H1 (cell line): ENCODE measurements around the gene LTB. TPM values are rescaled to one million over a fixed set of nuclear protein-coding genes. Genes with fewer than 3 reads are reported as not detected.

Source experiments
- CTCF ChIA-PET: fragments of 300-600 bp; sonication (Branson Sonifier 250); formaldehyde crosslinking; loops from one replicate; lab custom pipeline; 2021; ENCODE audit not compliant: partially characterized antibody; lab: Charles Lee
- POLR2A ChIA-PET: fragments of 300-600 bp; sonication (Branson Sonifier 250); formaldehyde crosslinking; loops from one replicate; lab custom pipeline; 2021; ENCODE audit warnings: inconsistent platforms; ENCODE audit not compliant: partially characterized antibody; lab: Charles Lee
- DNase-seq, 2 experiments: peaks; one replicate each; pipeline versions ENCODE4 v3.0.0 to v3.0.0-alpha.2; 2010 to 2022; ENCODE audit warnings: low spot score in 2 of 2, low read depth in 1 of 2, mixed read lengths in 1 of 2
- FAIRE-seq: peaks from 2 replicates; lab custom pipeline; 2011; peaks lifted over from hg19 to GRCh38; lab: Jason Lieb, UNC
- H2AFZ ChIP-seq: 2 replicates; pipeline ENCODE4 v1.8.1; 2012; ENCODE audit warnings: low read length, inconsistent platforms
- H2AK5ac ChIP-seq: 2 replicates; pipeline ENCODE4 v1.6.1; 2013; ENCODE audit warnings: low read depth, low read length
- H2BK120ac ChIP-seq: replicated peaks from 2 replicates; pipeline ENCODE3; 2013; ENCODE audit warnings: low read depth, low read length, inconsistent platforms
- H2BK12ac ChIP-seq: 2 replicates; pipeline ENCODE4 v1.6.1; 2013; ENCODE audit warnings: low read depth, low read length
- H2BK15ac ChIP-seq: 2 replicates; pipeline ENCODE4 v1.6.1; 2013; ENCODE audit warnings: low read length
- H2BK20ac ChIP-seq: 2 replicates; pipeline ENCODE4 v1.6.1; 2013; ENCODE audit warnings: low read length
- H2BK5ac ChIP-seq: 2 replicates; pipeline ENCODE4 v1.6.1; 2013; ENCODE audit warnings: low read depth, low read length
- H3K14ac ChIP-seq: 2 replicates; pipeline ENCODE4 v1.6.1; 2013; ENCODE audit warnings: inconsistent platforms; ENCODE audit not compliant: insufficient read length
- H3K18ac ChIP-seq: 2 replicates; pipeline ENCODE4 v1.6.1; 2013; ENCODE audit warnings: low read length; ENCODE audit errors: extremely low read depth
- H3K23ac ChIP-seq: 2 replicates; pipeline ENCODE4 v1.6.1; 2013; ENCODE audit warnings: inconsistent platforms; ENCODE audit not compliant: insufficient read length
- H3K23me2 ChIP-seq: 2 replicates; pipeline ENCODE4 v1.6.1; 2013; ENCODE audit warnings: low read depth, low read length
- H3K27ac ChIP-seq: 2 replicates; pipeline ENCODE4 v1.6.1; 2011; ENCODE audit warnings: low read depth, low read length, inconsistent platforms
- H3K27me3 ChIP-seq, 4 experiments: replicated peaks in 1 of 4; 1 replicate in 1 of 4; 2 replicates in 3 of 4; pipeline versions ENCODE4 v1.6.1 to v1.8.1; 2011 to 2013; ENCODE audit warnings: low read length in 3 of 4, mild to moderate bottlenecking in 3 of 4, inconsistent platforms in 2 of 4, mixed read lengths in 2 of 4, moderate library complexity in 1 of 4; ENCODE audit not compliant: control insufficient read depth in 3 of 4, insufficient read depth in 3 of 4; ENCODE audit errors: extremely low read depth in 1 of 4
- H3K36me3 ChIP-seq, 4 experiments: 2 replicates each; pipeline versions ENCODE4 v1.6.1 to v1.8.1; 2011 to 2013; ENCODE audit warnings: mild to moderate bottlenecking in 4 of 4, low read length in 3 of 4, moderate library complexity in 2 of 4, control low read depth in 1 of 4, inconsistent platforms in 1 of 4; ENCODE audit not compliant: insufficient read depth in 4 of 4, control insufficient read depth in 2 of 4
- H3K4ac ChIP-seq: replicated peaks from 2 replicates; pipeline ENCODE3; 2013; ENCODE audit warnings: low read length, low read depth, mixed read lengths, inconsistent platforms; ENCODE audit not compliant: insufficient read length
- H3K4me1 ChIP-seq, 4 experiments: replicated peaks in 1 of 4; 1 replicate in 1 of 4; 2 replicates in 3 of 4; pipeline versions ENCODE4 v1.6.1 to v1.8.1; 2011 to 2013; ENCODE audit warnings: low read length in 3 of 4, inconsistent platforms in 2 of 4, mixed read lengths in 1 of 4; ENCODE audit not compliant: insufficient read depth in 4 of 4, control insufficient read depth in 3 of 4
- H3K4me2 ChIP-seq, 2 experiments: 2 replicates each; pipeline versions ENCODE4 v1.6.1 to v1.8.1; 2011 to 2013; ENCODE audit warnings: low read depth in 2 of 2, low read length in 2 of 2, control low read depth in 1 of 2, inconsistent platforms in 1 of 2, mild to moderate bottlenecking in 1 of 2; ENCODE audit not compliant: insufficient read depth in 1 of 2
- H3K4me3 ChIP-seq, 4 experiments: fragments of 200-600, 300-600 bp in 1 of 4; sonication (generic), shearing (Covaris generic), sonication (Bioruptor Twin) in 1 of 4; 2 replicates each; pipeline versions ENCODE4 v1.5.1 to v1.8.1; 2011 to 2016; ENCODE audit warnings: low read length in 4 of 4, low read depth in 3 of 4, control low read depth in 2 of 4, inconsistent platforms in 2 of 4, mild to moderate bottlenecking in 2 of 4, mixed read lengths in 1 of 4, moderate library complexity in 1 of 4; ENCODE audit not compliant: insufficient read depth in 2 of 4; ENCODE audit errors: extremely low read depth in 1 of 4
- H3K56ac ChIP-seq: replicated peaks from 2 replicates; pipeline ENCODE3; 2013; ENCODE audit warnings: low read depth, mild to moderate bottlenecking, mixed read lengths, low read length, inconsistent platforms; ENCODE audit not compliant: insufficient read length
- H3K79me1 ChIP-seq: 2 replicates; pipeline ENCODE4 v1.6.1; 2013; ENCODE audit warnings: low read depth, low read length, control low read depth
- H3K79me2 ChIP-seq, 2 experiments: 2 replicates each; pipeline versions ENCODE4 v1.6.1 to v1.8.1; 2012 to 2013; ENCODE audit warnings: low read length in 2 of 2, mild to moderate bottlenecking in 2 of 2, inconsistent platforms in 1 of 2; ENCODE audit not compliant: insufficient read depth in 2 of 2, control insufficient read depth in 1 of 2
- H3K9ac ChIP-seq, 4 experiments: replicated peaks in 1 of 4; 1 replicate in 1 of 4; 2 replicates in 3 of 4; pipeline versions ENCODE4 v1.6.1 to v1.8.1; 2011 to 2013; ENCODE audit warnings: low read depth in 3 of 4, low read length in 3 of 4, control low read depth in 2 of 4, mild to moderate bottlenecking in 2 of 4, moderate library complexity in 2 of 4, inconsistent platforms in 1 of 4; ENCODE audit errors: extremely low read depth in 1 of 4
- H3K9me3 ChIP-seq, 2 experiments: 2 replicates each; pipeline versions ENCODE4 v1.6.1 to v1.8.1; 2012 to 2013; ENCODE audit warnings: mild to moderate bottlenecking in 2 of 2, moderate library complexity in 2 of 2, control low read depth in 1 of 2, inconsistent platforms in 1 of 2, low read depth in 1 of 2, low read length in 1 of 2, mixed read lengths in 1 of 2; ENCODE audit not compliant: insufficient read depth in 2 of 2
- H4K20me1 ChIP-seq, 2 experiments: replicated peaks in 1 of 2; 2 replicates each; pipeline versions ENCODE3 to v1.8.1; 2011 to 2013; ENCODE audit warnings: inconsistent platforms in 2 of 2, low read length in 2 of 2, mild to moderate bottlenecking in 1 of 2; ENCODE audit not compliant: insufficient read depth in 2 of 2, control insufficient read depth in 1 of 2
- H4K5ac ChIP-seq: 2 replicates; pipeline ENCODE4 v1.6.1; 2013; ENCODE audit warnings: low read length, low read depth, mixed read lengths, inconsistent platforms; ENCODE audit not compliant: insufficient read length
- H4K8ac ChIP-seq: 2 replicates; pipeline ENCODE4 v1.8.0; 2013; ENCODE audit warnings: mild to moderate bottlenecking, moderate library complexity, low read length, inconsistent platforms; ENCODE audit not compliant: insufficient read depth; ENCODE audit errors: extremely low read depth
- H4K91ac ChIP-seq: replicated peaks from 2 replicates; pipeline ENCODE3; 2013; ENCODE audit warnings: low read length, mixed read lengths, inconsistent platforms; ENCODE audit not compliant: insufficient read length
- BRCA1 ChIP-seq: IDR thresholded peaks from 2 replicates; pipeline ENCODE4 v1.6.1; 2012; ENCODE audit warnings: low read depth, low read length, improper control_type of control experiment
- KDM5A ChIP-seq: fragments of 200-600 bp; IDR thresholded peaks from 2 replicates; pipeline ENCODE4 v1.7.1; 2012; ENCODE audit warnings: mild to moderate bottlenecking, low read length, inconsistent platforms, mixed read lengths
- MAFK ChIP-seq: IDR thresholded peaks from 2 replicates; pipeline ENCODE4 v1.6.1; 2012; ENCODE audit warnings: low read depth, mild to moderate bottlenecking, improper control_type of control experiment, low read length
- POLR2A ChIP-seq, 2 experiments: IDR thresholded peaks; 1 replicate in 1 of 2; 2 replicates in 1 of 2; pipeline ENCODE4 v1.6.1; 2011; ENCODE audit warnings: low read depth in 2 of 2, low read length in 2 of 2, mild to moderate bottlenecking in 2 of 2; ENCODE audit errors: control extremely low read depth in 1 of 2
- SIN3A ChIP-seq, 2 experiments: IDR thresholded peaks in 1 of 2; conservative IDR thresholded peaks in 1 of 2; 2 replicates each; pipeline ENCODE4 v1.6.1; 2011 to 2012; ENCODE audit warnings: low read length in 2 of 2, improper control_type of control experiment in 1 of 2, low read depth in 1 of 2, mild to moderate bottlenecking in 1 of 2
- WGBS, 2 experiments: shearing (Covaris generic) in 1 of 2; methylation state at CpG; one replicate each; pipeline versions ENCODE4 v1.1.6 to v1.1.7; 2013 to 2015; ENCODE audit warnings: low lambda C conversion rate in 2 of 2, mixed read lengths in 2 of 2, inconsistent platforms in 1 of 2, low coverage in 1 of 2, missing lambda C conversion rate in 1 of 2; ENCODE audit not compliant: insufficient replicate concordance in 2 of 2, insufficient coverage in 1 of 2, insufficient read length in 1 of 2; ENCODE audit errors: extremely low coverage in 1 of 2, missing lambda C conversion rate in 1 of 2; 5-methylcytosine and 5-hydroxymethylcytosine counted together
- polyA plus RNA-seq, 7 experiments: library from polyadenylated mRNA; depleted of rRNA in 3 of 7; stranded (reverse) in 5 of 7; unstranded in 2 of 7; fragments of >200 nt in 5 of 7; fragments of 200-250 nt in 2 of 7; gene quantifications; 1 replicate in 5 of 7; 2 replicates in 1 of 7; 4 replicates in 1 of 7; pipeline versions ENCODE4 v1.2.1 to v1.2.3, GENCODE V29; 2011 to 2013; ENCODE audit warnings: missing spikeins in 2 of 7, mixed read lengths in 2 of 7
- total RNA-seq: library from RNA; stranded (reverse); fragmentation: NEBNext Ultra II Directional; extraction: Animal tissue kit (Norgen Biotek cat#: 25700); gene quantifications from 2 replicates; pipeline ENCODE4 v1.2.1, GENCODE V29; 2021

Gene LTB
- total and polyA plus RNA-seq, 2 of the 8 experiments (the other 6 are each of a cell fraction or from before 2014, with no cell fraction given) = 0.43 to 0.47 TPM

DNA sequence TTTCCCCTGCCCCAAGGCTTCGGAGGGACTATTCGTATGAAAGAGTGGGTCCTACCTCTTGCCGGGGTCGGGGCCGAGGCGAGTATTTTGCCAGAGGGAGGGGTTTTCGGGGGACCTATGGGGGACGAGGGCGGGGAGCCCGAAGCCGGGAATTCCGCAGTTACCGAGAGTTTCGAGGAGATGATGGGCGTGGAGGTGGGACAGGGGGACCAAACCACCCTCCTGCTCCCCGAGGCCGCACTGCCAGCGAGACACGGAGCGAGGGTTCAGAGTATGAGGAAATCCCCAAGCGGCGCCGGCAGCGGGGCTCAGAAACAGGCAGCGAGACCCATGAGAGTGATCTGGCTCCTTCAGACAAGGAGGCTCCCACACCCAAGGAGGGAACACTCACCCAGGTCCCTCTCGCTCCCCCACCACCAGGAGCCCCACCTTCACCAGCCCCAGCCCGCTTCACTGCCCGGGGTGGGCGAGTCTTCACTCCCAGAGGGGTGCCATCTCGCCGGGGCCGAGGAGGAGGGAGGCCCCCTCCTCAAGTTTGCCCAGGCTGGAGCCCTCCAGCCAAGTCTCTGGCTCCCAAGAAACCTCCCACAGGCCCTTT lies 49.6 kb upstream of the LTB start:
- Histone ChIP-seq H3K56ac (no peak overlapping the region), H4K91ac (no peak overlapping the region), H3K4me3 (no peak overlapping the region), H4K8ac (no peak overlapping the region), H2BK15ac (no peak overlapping the region), H2AFZ (no peak overlapping the region), H2BK12ac (no peak overlapping the region), H3K79me2 (no peaks in the 10 kb centered on the region; a peak in 1 of 4 replicates), H3K18ac (no peak overlapping the region), H3K79me1 (peaks cover 13% of the 10 kb centered on the region; the same call in 1 of the 2 replicates), H2BK5ac (no peak overlapping the region), H3K36me3 (peaks cover 82 to 100% (median 97%) of the 10 kb centered on the region in 4 experiments), H4K5ac (no peak overlapping the region), H4K20me1 (peaks cover 16 to 20% of the 10 kb centered on the region in 2 experiments), H3K14ac (no peak overlapping the region), H3K4me1 (no peaks in the 10 kb centered on the region), H2BK120ac (no peak overlapping the region), H3K9ac (no peak overlapping the region), H3K27ac (no peak overlapping the region), H3K4me2 (no peak overlapping the region), H2AK5ac (no peak overlapping the region), H3K23ac (no peak overlapping the region), H3K9me3 (no peaks in the 10 kb centered on the region), H3K4ac (no peak overlapping the region), H3K27me3 (no peaks in the 10 kb centered on the region), H3K23me2 (no peaks in the 10 kb centered on the region), H2BK20ac (no peak overlapping the region)
- no peak for TF ChIP-seq MAFK
- TF ChIP-seq SIN3A (conservative IDR thresholded peaks at IDR 0.05 in 1 of 2, IDR thresholded peaks at IDR 0.05 in 1 of 2; ENCODE audit: low read depth in 1 of 2, low read length in 2 of 2) = no peak
- no peak for TF ChIP-seq BRCA1
- peak in 1 of 2 experiments; percentile 5; a peak in 1 of 3 replicates for TF ChIP-seq POLR2A (IDR thresholded peaks at IDR 0.05; ENCODE audit: control extremely low read depth in 1 of 2, low read depth in 2 of 2, low read length in 2 of 2)
- TF ChIP-seq KDM5A = no peak
- WGBS, 2 experiments = 93% methylated on average over 18 of the region's 32 CpGs; no CpG with 5 or more reads in 1 of the 2 experiments
- no peak for DNase-seq
- ChIA-PET CTCF (no interaction called here), POLR2A (interaction anchor here (0.8 to 34.9 kb wide), 4 partner anchors 6 to 29 kb away, joined by 3 to 883 read pairs (median 648); partner anchors contain the start of genes AIF1, APOM, BAG6 and C6orf47)
- FAIRE-seq = no peak
